Ascending aorta (tissue), 2 donors: ENCODE data around the gene MAGEB5. TPM values are rescaled to one million over a fixed set of nuclear protein-coding genes. Genes with fewer than 3 reads are reported as not detected.
"Not testable (repeated sequence)": the region's sequence is repeated elsewhere in the genome, so short reads cannot be mapped to it uniquely, and the experiment has no call there.

Experiments
- DNase-seq, 2 donors: peaks; one replicate each; pipeline ENCODE4 v3.0.0-alpha.2; 2019; ENCODE audit warnings: low spot score in 2 of 2
- H3K27ac ChIP-seq, 2 donors: fragments of 200-600 bp; sonication (generic); one replicate each; pipeline ENCODE4 v1.5.1; 2016 to 2017; ENCODE audit warnings: mild to moderate bottlenecking in 1 of 2
- H3K27me3 ChIP-seq: fragments of 200-600 bp; sonication (generic); one replicate; pipeline ENCODE4 v1.5.1; 2017
- H3K36me3 ChIP-seq, 2 donors: fragments of 200-600 bp; sonication (generic); one replicate each; pipeline ENCODE4 v1.5.1; 2016
- H3K4me1 ChIP-seq, 2 donors: fragments of 200-600 bp; sonication (generic); one replicate each; pipeline ENCODE4 v1.5.1; 2016 to 2017; ENCODE audit warnings: mild to moderate bottlenecking in 1 of 2
- H3K4me3 ChIP-seq, 2 donors: fragments of 200-600 bp; sonication (generic); one replicate each; pipeline ENCODE4 v1.5.1; 2016 to 2017; ENCODE audit warnings: mild to moderate bottlenecking in 1 of 2
- H3K9me3 ChIP-seq, 2 donors: fragments of 200-600 bp; sonication (generic); one replicate each; pipeline ENCODE4 v1.5.1; 2016
- CTCF ChIP-seq, 3 experiments: fragments of 200-600 bp in 2 of 3; fragments of 450-650 bp in 1 of 3; sonication (generic) in 2 of 3; IDR thresholded peaks; one replicate each; pipeline ENCODE4 v1.5.1; 2016 to 2019; ENCODE audit warnings: antibody characterized with exemption in 3 of 3, mild to moderate bottlenecking in 1 of 3, moderate library complexity in 1 of 3
- intact Hi-C: fragments of 100-400 bp; cut with DNase I; formaldehyde crosslinking; loops from one replicate; pipeline ENCODE4 v1.15.1; 2023
- total RNA-seq: library from RNA; depleted of rRNA; stranded (reverse); fragments of >200 nt; gene quantifications from one replicate; pipeline ENCODE4 v1.1.0, GENCODE V29; 2016

The MAGEB5 gene, protein sequence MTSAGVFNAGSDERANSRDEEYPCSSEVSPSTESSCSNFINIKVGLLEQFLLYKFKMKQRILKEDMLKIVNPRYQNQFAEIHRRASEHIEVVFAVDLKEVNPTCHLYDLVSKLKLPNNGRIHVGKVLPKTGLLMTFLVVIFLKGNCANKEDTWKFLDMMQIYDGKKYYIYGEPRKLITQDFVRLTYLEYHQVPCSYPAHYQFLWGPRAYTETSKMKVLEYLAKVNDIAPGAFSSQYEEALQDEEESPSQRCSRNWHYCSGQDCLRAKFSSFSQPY
- total RNA-seq: not detected

DNA sequence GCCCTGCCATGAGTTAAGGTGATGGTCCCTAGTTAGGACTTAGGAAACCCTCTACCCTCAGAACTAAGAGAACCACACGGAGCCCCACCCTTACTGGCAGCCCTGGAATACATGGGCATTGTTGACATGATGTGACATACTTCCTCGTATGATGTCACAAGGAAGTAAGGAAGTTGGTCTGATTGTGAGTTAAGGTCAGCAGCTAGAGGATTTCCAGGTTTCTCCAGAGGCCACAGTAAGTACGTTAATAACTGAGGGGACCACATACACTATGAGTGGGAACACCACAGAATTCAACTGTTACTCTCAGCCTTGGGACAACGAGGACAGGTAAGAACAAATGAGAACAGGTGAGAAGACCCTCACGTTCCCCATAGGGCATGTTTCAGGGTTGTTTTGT lies at the start of gene MAGEB5:
TSS of gene MAGEB5 (plus strand) at position 301 of the 400 bp plus-strand sequence. CDS start 1,133 bp downstream, outside the sequence.
- Histone ChIP-seq H3K9me3 (no peaks in the 10 kb centered on the region), H3K4me3 (no peak within 1 kb of the TSS), H3K4me1 (no peaks in the 10 kb centered on the region), H3K27me3 (no peaks in the 10 kb centered on the region), H3K27ac (no peak within 1 kb of the TSS), H3K36me3 (no peaks in the 10 kb centered on the region)
- intact Hi-C loops: no loop called here
- no peak for DNase-seq
- no peak for TF ChIP-seq CTCF (IDR thresholded peaks at IDR 0.05)

GRCh38 chrX:26192204-26192603 lies 23.8 kb upstream of the MAGEB5 start, which contains the start of gene MAGEB6:
TSS of gene MAGEB6 (plus strand) at chrX:26192440. CDS start at chrX:26193847, 1,407 bp downstream.
- H3K4me3 ChIP-seq: no peak within 1 kb of the TSS
- intact Hi-C loops: no loop called here
- H3K27me3 ChIP-seq: no peaks in the 10 kb centered on the region
- no peaks in the 10 kb centered on the region for H3K9me3 ChIP-seq
- no peak within 1 kb of the TSS for H3K27ac ChIP-seq
- H3K36me3 ChIP-seq: no peaks in the 10 kb centered on the region
- no peak for DNase-seq
- no peak for TF ChIP-seq CTCF (IDR thresholded peaks at IDR 0.05)
- H3K4me1 ChIP-seq: no peaks in the 10 kb centered on the region

DNA sequence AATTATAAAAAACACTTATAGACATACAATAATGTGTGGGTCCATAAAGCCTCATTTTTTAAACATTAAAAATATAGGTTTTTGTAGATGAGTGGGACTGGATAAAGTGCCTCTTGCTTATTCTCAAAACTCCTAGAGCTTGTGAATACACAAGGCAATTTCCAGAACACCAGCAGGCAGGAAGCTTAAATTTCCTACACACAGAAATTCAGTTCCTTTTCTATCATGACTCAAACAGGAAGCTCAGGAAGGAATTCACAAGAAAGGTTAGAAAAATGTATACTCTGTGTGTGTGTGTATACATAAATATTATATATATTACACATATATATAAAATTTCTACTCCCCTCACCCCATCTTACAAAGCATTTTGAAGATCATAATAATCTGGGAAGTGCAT lies 12.4 kb upstream of the MAGEB5 start:
- DNase-seq: no peak
- Histone ChIP-seq H3K9me3 (no peaks in the 10 kb centered on the region), H3K27me3 (no peaks in the 10 kb centered on the region), H3K36me3 (no peaks in the 10 kb centered on the region), H3K4me1 (no peaks in the 10 kb centered on the region), H3K4me3 (no peak overlapping the region), H3K27ac (no peak overlapping the region)
- intact Hi-C loops: no loop called here
- no peak for TF ChIP-seq CTCF (IDR thresholded peaks at IDR 0.05)

DNA sequence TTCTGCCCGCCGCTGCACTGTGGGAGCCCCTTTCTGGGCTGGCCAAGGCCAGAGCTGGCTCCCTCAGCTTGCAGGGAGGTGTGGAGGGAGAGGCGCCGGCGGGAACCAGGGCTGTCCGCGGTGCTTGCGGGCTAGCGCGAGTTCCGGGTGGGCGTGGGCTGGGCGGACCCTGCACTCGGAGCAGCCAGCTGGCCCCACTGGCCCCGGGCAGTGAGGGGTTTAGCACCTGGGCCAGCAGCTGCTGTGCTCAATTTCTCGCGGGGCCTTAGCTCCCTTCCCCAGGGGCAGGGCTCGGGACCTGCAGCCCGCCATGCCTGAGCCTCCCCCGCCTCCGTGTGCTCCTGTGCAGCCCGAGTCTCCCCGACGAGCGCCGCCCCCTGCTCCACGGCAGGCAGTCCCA lies 11.3 kb upstream of the MAGEB5 start:
- H3K27me3 ChIP-seq, H3K9me3 ChIP-seq, H3K36me3 ChIP-seq, DNase-seq, H3K27ac ChIP-seq, intact Hi-C loops, H3K4me3 ChIP-seq, H3K4me1 ChIP-seq: not testable (repeated sequence)

GRCh38 chrX:26208012-26208411 lies 8.0 kb upstream of the MAGEB5 start:
- Histone ChIP-seq H3K27ac (no peak overlapping the region), H3K9me3 (no peaks in the 10 kb centered on the region), H3K36me3 (no peaks in the 10 kb centered on the region), H3K27me3 (no peaks in the 10 kb centered on the region), H3K4me3 (no peak overlapping the region), H3K4me1 (no peaks in the 10 kb centered on the region)
- DNase-seq: no peak
- TF ChIP-seq CTCF (IDR thresholded peaks at IDR 0.05): no peak
- intact Hi-C loops: no loop called here

GRCh38 chrX:26219351-26219750 lies 3.4 kb downstream of the MAGEB5 start:
- no peak overlapping the region for H3K27ac ChIP-seq
- DNase-seq: no peak
- no peaks in the 10 kb centered on the region for H3K9me3 ChIP-seq
- no peaks in the 10 kb centered on the region for H3K36me3 ChIP-seq
- no peak for TF ChIP-seq CTCF (IDR thresholded peaks at IDR 0.05)
- H3K4me1 ChIP-seq: no peaks in the 10 kb centered on the region
- H3K4me3 ChIP-seq: no peak overlapping the region
- no peaks in the 10 kb centered on the region for H3K27me3 ChIP-seq
- intact Hi-C loops: no loop called here
